Activated effector memory CD4-positive, alpha-beta T cell treated with Interleukin-2 at 50 U/mL for 16 hours (primary cell): ENCODE data around the gene LRP8.

ENCODE experiments used
- DNase-seq: peaks from one replicate; pipeline ENCODE4 v3.0.0-alpha.2; 2020

Gene LRP8

GRCh38 chr1:53339736-53340635, 12.1 kb upstream of the LRP8 start:
- DNase-seq = no peak

GRCh38 chr1:53338423-53338822, 10.6 kb upstream of the LRP8 start:
- DNase-seq = no peak

GRCh38 chr1:53337499-53337898, 9.6 kb upstream of the LRP8 start:
- DNase-seq = no peak

- DNase-seq = no peak
These were observed 8.3 kb upstream of the LRP8 start for GRCh38 chr1:53336146-53336545.

- no peak for DNase-seq
These were observed 7.8 kb upstream of the LRP8 start for GRCh38 chr1:53335661-53336060.

GRCh38 chr1:53334781-53335180, 6.9 kb upstream of the LRP8 start:
- no peak for DNase-seq

GRCh38 chr1:53334312-53334711, 6.4 kb upstream of the LRP8 start:
- DNase-seq = no peak

GRCh38 chr1:53332833-53333232, 5.0 kb upstream of the LRP8 start:
- DNase-seq = no peak

GRCh38 chr1:53332186-53332564, 4.3 kb upstream of the LRP8 start:
- no peak for DNase-seq

GRCh38 chr1:53331446-53332185, 3.7 kb upstream of the LRP8 start:
- no peak for DNase-seq

- DNase-seq = no peak
These were observed 2.9 kb upstream of the LRP8 start for GRCh38 chr1:53330819-53331218.

GRCh38 chr1:53328541-53329499, 950 bp upstream of the LRP8 start:
- DNase-seq = no peak

GRCh38 chr1:53327182-53327913, 522 bp downstream of the LRP8 start:
- DNase-seq = peak; percentile 48

GRCh38 chr1:53326598-53327181, 1.2 kb downstream of the LRP8 start:
- no peak for DNase-seq

GRCh38 chr1:53326088-53326597, 1.7 kb downstream of the LRP8 start:
- peak; percentile 93 for DNase-seq

GRCh38 chr1:53325326-53326087, 2.4 kb downstream of the LRP8 start:
- no peak for DNase-seq

- no peak for DNase-seq
These were observed 3.1 kb downstream of the LRP8 start for GRCh38 chr1:53324728-53325297.

- DNase-seq = no peak
These were observed 3.5 kb downstream of the LRP8 start for GRCh38 chr1:53324321-53324720.

GRCh38 chr1:53323316-53323715, 4.6 kb downstream of the LRP8 start:
- no peak for DNase-seq

GRCh38 chr1:53321776-53322602, 5.9 kb downstream of the LRP8 start:
- no peak for DNase-seq
